Bronchus fibroblast of lung (primary cell): Measurements from ENCODE around the gene TOPORS. TPM values are rescaled to one million over a fixed set of nuclear protein-coding genes. Genes with fewer than 3 reads are reported as not detected.

Experiments used
- total RNA-seq: library from RNA; depleted of rRNA; stranded (reverse); fragments of >200 nt; gene quantifications from 2 replicates; pipeline ENCODE4 v1.2.3, GENCODE V29; 2015

Gene TOPORS
- total RNA-seq, result 9.1 and 10.9 TPM in 2 replicates

GRCh38 chr9:32552172-32552872, at the start of gene TOPORS, which contains the start of gene SMIM27:
Gene TOPORS (minus strand): TSS chr9:32552586. CDS start chr9:32552436, 150 bp downstream.
Gene SMIM27 (plus strand): TSS chr9:32552327. CDS start chr9:32552435, 108 bp downstream.

GRCh38 chr9:32572900-32573523, 20.6 kb upstream of the TOPORS start, which contains the start of gene NDUFB6:
Gene NDUFB6 (minus strand): TSS chr9:32573159. CDS start chr9:32573060, 99 bp downstream.

GRCh38 chr9:32526041-32526706, 26.2 kb downstream of the TOPORS start, which contains the start of gene RIGI:
Gene RIGI (minus strand): TSS chr9:32526196. CDS start chr9:32526166, 30 bp downstream.

Other genes starting within 250 kb of the TOPORS start
- 50.8 and 52.9 TPM in 2 replicates for gene ACO1, start 167.9 kb downstream of the TOPORS start, total RNA-seq
- gene RIGI, start 26.4 kb downstream of the TOPORS start, total RNA-seq, result 3.4 and 4.4 TPM in 2 replicates
- gene SMIM27, start 259 bp downstream of the TOPORS start, total RNA-seq, result 6.8 and 7.7 TPM in 2 replicates
- gene NDUFB6, start 20.6 kb upstream of the TOPORS start, total RNA-seq, result 62.3 and 76.0 TPM in 2 replicates
- not detected in 2 replicates for gene TAF1L, start 83.1 kb upstream of the TOPORS start, total RNA-seq
- not detected in 2 replicates for gene TMEM215, start 231.0 kb upstream of the TOPORS start, total RNA-seq